A549 (cell line): ENCODE data around the gene USP2. TPM values are rescaled to one million over a fixed set of nuclear protein-coding genes. Genes with fewer than 3 reads are reported as not detected.
A peak's percentile ranks its signal among the peaks of the same experiment; 100 is the strongest.

Experiments
- ATAC-seq, 2 experiments: fragments of 200-7000 bp in 1 of 2; fragments of >200 bp in 1 of 2; cut with Nextera tagmentation in 1 of 2; cut with Tn5 transposase in 1 of 2; 3 replicates each; pipeline versions ENCODE4 v1.8.0 to v1.9.1; 2018 to 2020; ENCODE audit warnings: mild to moderate bottlenecking in 1 of 2, moderate library complexity in 1 of 2
- CTCF ChIA-PET: fragments of 300-600 bp; sonication (Branson Sonifier 250); formaldehyde crosslinking; extraction: SDS; loops from one replicate; lab custom pipeline; 2021; ENCODE audit warnings: antibody characterized with exemption, inconsistent platforms; lab: Yijun Ruan, JAX
- POLR2A ChIA-PET: fragments of 350-600 bp; formaldehyde crosslinking; extraction: SDS; loops from one replicate; lab custom pipeline; 2021; ENCODE audit warnings: antibody characterized with exemption, inconsistent platforms; lab: Yijun Ruan, JAX
- DNase-seq, 2 experiments: peaks; one replicate each; pipeline versions ENCODE4 v3.0.0 to v3.0.0-alpha.2; 2011 to 2016; ENCODE audit warnings: low read depth in 1 of 2, low spot score in 1 of 2
- FAIRE-seq: peaks from 2 replicates; lab custom pipeline; 2011; peaks lifted over from hg19 to GRCh38; lab: Jason Lieb, UNC
- H3K27ac ChIP-seq, 2 experiments: fragments of >200 bp; sonication (Bioruptor Twin); formaldehyde crosslinking; 3 replicates each; pipeline ENCODE4 v1.5.1; 2016 to 2017
- H3K4me1 ChIP-seq: fragments of >200 bp; sonication (Bioruptor Twin); formaldehyde crosslinking; 3 replicates; pipeline ENCODE4 v1.6.1; 2016
- H3K4me2 ChIP-seq: fragments of >200 bp; sonication (Bioruptor Twin); formaldehyde crosslinking; 3 replicates; pipeline ENCODE4 v1.6.1; 2016
- H3K4me3 ChIP-seq: fragments of >200 bp; sonication (Bioruptor Twin); formaldehyde crosslinking; 3 replicates; pipeline ENCODE4 v1.5.1; 2016
- H3K9me3 ChIP-seq: fragments of >200 bp; sonication (Bioruptor Twin); formaldehyde crosslinking; 3 replicates; pipeline ENCODE4 v1.6.1; 2016
- HDAC2 ChIP-seq: fragments of 200-600 bp; sonication (generic); IDR thresholded peaks from 2 replicates; pipeline ENCODE4 v1.6.1; 2016
- HEYL ChIP-seq: fragments of 250-450 bp; sonication (Bioruptor Pico); IDR thresholded peaks from 2 replicates; pipeline ENCODE4 v1.8.0; 2021; ENCODE audit warnings: mild to moderate bottlenecking, moderate library complexity
- NFE2L2 ChIP-seq: fragments of 150-350 bp; conservative IDR thresholded peaks from 2 replicates; pipeline ENCODE4 v1.6.1; 2014; ENCODE audit warnings: low read length
- NPAS2 ChIP-seq: fragments of 250-450 bp; sonication (Bioruptor Pico); IDR thresholded peaks from 2 replicates; pipeline ENCODE4 v1.8.0; 2022; ENCODE audit warnings: mild to moderate bottlenecking, moderate library complexity, borderline replicate concordance
- SMC3 ChIP-seq: fragments of >200 bp; sonication (Bioruptor Twin); formaldehyde crosslinking; IDR thresholded peaks from 3 replicates; pipeline ENCODE4 v1.6.1; 2018; ENCODE audit warnings: inconsistent platforms
- ZFP36 ChIP-seq: fragments of 450-650 bp; IDR thresholded peaks from 2 replicates; pipeline ENCODE4 v1.6.1; 2014; ENCODE audit warnings: borderline replicate concordance; ENCODE audit not compliant: partially characterized antibody
- WGBS: methylation state at CpG from one replicate; pipeline ENCODE4 v1.1.6; 2017; ENCODE audit errors: missing lambda C conversion rate; 5-methylcytosine and 5-hydroxymethylcytosine counted together
- polyA plus RNA-seq, 4 experiments: library from polyadenylated mRNA; depleted of rRNA in 3 of 4; stranded (reverse); fragments of >200 nt; fragmentation: RNase III in 1 of 4; extraction: RNeasy Plus Mini Kit Qiagen cat#74134 plus additional on column Dnase treatment in 1 of 4; gene quantifications; 2 replicates in 3 of 4; 3 replicates in 1 of 4; pipeline ENCODE4 v1.2.3, GENCODE V29; 2011 to 2017
- TF ChIP-seq, protein P1 (sequence below): fragments of >200 bp; sonication (Bioruptor Twin); formaldehyde crosslinking; IDR thresholded peaks from 3 replicates; pipeline ENCODE4 v1.5.1; 2016
- TF ChIP-seq, protein P2 (sequence below): fragments of 450-650 bp; IDR thresholded peaks from 2 replicates; pipeline ENCODE4 v1.6.1; 2014; ENCODE audit warnings: antibody characterized with exemption

USP2 gene
- polyA plus RNA-seq, 2 of the 4 experiments (the other 2 are of a cell fraction), result 0.30 to 0.48 TPM

DNA sequence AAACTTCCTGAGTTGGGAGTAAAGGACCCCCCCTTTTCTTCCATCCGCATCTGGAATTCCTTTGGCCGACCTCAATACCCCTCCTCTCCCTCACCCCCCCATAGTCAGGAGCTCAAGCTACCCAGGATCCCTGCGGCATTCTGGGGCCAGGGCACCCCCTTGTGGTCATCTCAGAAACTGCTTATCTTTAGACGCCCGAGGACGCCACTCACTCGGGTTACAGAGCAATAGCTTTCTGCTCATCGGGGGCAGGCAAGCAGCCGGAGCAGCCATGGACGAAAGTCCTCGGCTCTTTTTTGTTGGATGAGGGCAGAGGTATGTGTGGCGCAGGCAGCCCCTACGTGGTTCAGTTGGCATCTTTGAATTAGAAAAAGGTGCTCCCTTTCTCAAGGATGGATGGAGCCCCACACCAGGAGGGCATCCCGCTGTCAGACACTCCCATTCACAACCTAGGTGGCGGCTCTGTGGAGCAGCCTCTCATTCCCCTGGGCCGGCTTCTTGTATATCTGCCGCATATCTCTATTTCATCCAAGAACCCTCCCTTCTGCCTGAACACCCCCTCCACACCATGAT lies 43.1 kb downstream of the USP2 start (continued):
- TF ChIP-seq, protein P1, sequence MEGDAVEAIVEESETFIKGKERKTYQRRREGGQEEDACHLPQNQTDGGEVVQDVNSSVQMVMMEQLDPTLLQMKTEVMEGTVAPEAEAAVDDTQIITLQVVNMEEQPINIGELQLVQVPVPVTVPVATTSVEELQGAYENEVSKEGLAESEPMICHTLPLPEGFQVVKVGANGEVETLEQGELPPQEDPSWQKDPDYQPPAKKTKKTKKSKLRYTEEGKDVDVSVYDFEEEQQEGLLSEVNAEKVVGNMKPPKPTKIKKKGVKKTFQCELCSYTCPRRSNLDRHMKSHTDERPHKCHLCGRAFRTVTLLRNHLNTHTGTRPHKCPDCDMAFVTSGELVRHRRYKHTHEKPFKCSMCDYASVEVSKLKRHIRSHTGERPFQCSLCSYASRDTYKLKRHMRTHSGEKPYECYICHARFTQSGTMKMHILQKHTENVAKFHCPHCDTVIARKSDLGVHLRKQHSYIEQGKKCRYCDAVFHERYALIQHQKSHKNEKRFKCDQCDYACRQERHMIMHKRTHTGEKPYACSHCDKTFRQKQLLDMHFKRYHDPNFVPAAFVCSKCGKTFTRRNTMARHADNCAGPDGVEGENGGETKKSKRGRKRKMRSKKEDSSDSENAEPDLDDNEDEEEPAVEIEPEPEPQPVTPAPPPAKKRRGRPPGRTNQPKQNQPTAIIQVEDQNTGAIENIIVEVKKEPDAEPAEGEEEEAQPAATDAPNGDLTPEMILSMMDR, result peak; percentile 57
- TF ChIP-seq SMC3, result peak; percentile 51; the same call in 2 of the 3 replicates

DNA sequence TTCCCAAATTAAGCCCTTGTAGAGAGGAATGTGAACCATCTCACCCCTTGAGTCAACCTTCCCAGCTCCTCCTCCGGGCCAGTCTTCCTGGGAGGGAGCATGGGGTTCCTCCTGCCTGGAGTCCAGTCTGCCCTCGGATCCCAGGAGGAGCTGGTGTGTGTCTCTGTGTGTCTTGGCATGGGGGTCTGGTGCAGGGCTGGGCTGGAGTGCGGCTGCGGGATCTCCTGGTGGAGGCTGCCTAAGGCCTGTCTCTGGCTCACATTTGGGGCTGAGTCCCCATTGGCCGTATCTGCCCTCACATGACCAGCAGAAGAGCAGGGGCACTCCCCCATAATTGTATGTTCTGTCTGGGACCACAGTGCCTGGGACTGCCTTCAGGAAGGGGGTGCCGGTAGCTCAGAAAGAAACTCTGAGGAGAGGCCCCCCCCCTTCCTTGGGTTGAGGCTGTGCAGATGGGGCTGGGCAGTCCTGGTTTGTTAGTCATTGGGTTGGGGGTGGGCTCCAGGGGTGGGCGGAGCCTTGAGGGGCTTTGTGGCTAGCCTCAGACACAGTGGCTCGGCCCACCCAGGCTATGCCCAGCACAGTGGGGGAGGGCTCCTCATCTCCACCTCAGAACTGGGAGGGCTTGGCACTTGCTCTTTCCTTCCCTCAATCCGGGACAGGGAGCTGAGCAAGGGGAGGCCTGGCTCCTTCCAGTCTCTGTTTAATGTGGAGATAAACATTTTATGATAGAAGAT lies 43.7 kb downstream of the USP2 start:
- Histone ChIP-seq H3K9me3 (no peaks in the 10 kb centered on the region), H3K27ac (peak overlapping the region in 1 of 2 experiments; percentile 42; a peak in 1 of 6 replicates), H3K4me1 (peaks cover 19% of the 10 kb centered on the region), H3K4me3 (no peak overlapping the region), H3K4me2 (peak overlapping the region; percentile 43; the same call in 2 of the 3 replicates)
- ChIA-PET CTCF (interaction anchor here (0.6 to 9.5 kb wide), 29 partner anchors 9 to 252 kb away, joined by 3 to 160 read pairs (median 5); partner anchors contain the start of genes CBL, MFRP, NLRX1 and USP2), POLR2A (interaction anchor here (0.5 to 1.5 kb wide), 5 partner anchors 8 to 427 kb away, joined by 3 to 8 read pairs (median 5); no protein-coding TSS in a partner anchor)
- FAIRE-seq (no peak), DNase-seq (no peak), ATAC-seq (peak; percentile 1 to 11; a peak in 3 of 6 replicates)
- TF ChIP-seq ZFP36, result no peak
- TF ChIP-seq HDAC2, result no peak
- TF ChIP-seq, protein P2, sequence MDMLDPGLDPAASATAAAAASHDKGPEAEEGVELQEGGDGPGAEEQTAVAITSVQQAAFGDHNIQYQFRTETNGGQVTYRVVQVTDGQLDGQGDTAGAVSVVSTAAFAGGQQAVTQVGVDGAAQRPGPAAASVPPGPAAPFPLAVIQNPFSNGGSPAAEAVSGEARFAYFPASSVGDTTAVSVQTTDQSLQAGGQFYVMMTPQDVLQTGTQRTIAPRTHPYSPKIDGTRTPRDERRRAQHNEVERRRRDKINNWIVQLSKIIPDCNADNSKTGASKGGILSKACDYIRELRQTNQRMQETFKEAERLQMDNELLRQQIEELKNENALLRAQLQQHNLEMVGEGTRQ, result peak; percentile 25; the same call in 1 of the 2 replicates
- WGBS, result 78% methylated on average over 7 of the region's 9 CpGs

DNA sequence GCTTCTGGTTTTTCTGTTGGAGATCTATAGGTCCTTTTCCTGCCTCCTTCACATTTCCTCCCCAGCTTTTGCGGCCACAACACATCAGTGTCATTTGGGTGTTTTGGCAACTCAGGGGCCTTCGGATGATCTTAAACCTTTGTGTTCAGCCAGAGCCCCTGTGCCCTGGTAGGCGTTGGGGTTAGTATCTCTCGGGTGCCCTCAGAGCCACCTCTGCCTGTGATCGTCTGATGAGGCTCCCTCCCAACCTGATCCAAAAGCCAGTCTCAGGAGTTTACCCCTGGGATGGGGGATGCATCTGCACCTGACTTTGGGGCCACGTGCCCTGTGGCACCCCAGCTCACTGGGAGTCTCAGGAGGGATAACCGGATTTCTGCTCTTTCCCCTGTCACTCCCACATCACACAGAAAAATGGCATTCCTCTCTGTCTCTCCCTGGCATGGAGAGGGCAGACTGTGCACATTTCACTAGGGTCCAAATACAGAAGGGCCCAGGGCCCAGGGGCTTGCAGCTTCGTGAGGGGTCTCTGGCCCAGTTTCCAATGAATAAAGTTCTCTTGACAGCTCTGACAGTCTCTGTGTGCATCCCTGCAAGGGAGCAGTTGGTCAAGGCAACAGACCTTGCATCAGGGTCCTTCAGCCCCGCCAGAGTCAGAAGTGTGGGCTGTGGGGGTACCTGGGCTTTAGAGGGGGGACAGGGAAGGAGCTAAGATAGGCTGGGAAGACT lies 44.6 kb downstream of the USP2 start:
- ChIA-PET CTCF (interaction anchor here (0.6 to 9.5 kb wide), 11 partner anchors 13 to 234 kb away, joined by 3 to 160 read pairs (median 13); partner anchors contain the start of gene USP2), POLR2A (no interaction called here)
- Histone ChIP-seq H3K27ac (no peak overlapping the region), H3K4me3 (no peak overlapping the region), H3K4me1 (peaks cover 19% of the 10 kb centered on the region), H3K4me2 (no peak overlapping the region), H3K9me3 (no peaks in the 10 kb centered on the region)
- TF ChIP-seq NPAS2 (CRISPR knock-in tag) (no peak), HEYL (CRISPR knock-in tag) (no peak), NFE2L2 (no peak)
- TF ChIP-seq, protein P1, result no peak
- no peak for DNase-seq
- no peak for FAIRE-seq
- no peak for ATAC-seq
- 83% methylated on average over 9 of the region's 9 CpGs for WGBS
